Measurements from ENCODE around the gene CDH13.

- no peak for TF ChIP-seq GATA2 (IDR thresholded peaks at IDR 0.05; ENCODE audit: low read depth, low read length)
- TF ChIP-seq GATA3 (IDR thresholded peaks at IDR 0.05; ENCODE audit: low read depth, low read length), result no peak
Measured at GRCh38 chr16:82965808-82966207, 339.0 kb downstream of the CDH13 start.

Data from SH-SY5Y (cell line).